Adrenal gland (tissue), 5 donors: ENCODE data around the gene OR2J3.

ENCODE experiments used
- POLR2A ChIP-seq, 2 donors: fragments of 450-650 bp; IDR thresholded peaks; one replicate each; pipeline ENCODE4 v1.6.1; 2017; ENCODE audit warnings: antibody characterized with exemption in 2 of 2, mild to moderate bottlenecking in 2 of 2, moderate library complexity in 1 of 2
- TF ChIP-seq, protein P1 (sequence below), 6 experiments: fragments of 450-650 bp in 4 of 6; fragments of 200-600 bp in 2 of 6; sonication (generic) in 1 of 6; IDR thresholded peaks; 1 replicate in 5 of 6; 2 replicates in 1 of 6; pipeline versions ENCODE4 v1.5.1 to v1.8.0; 2016 to 2021; ENCODE audit warnings: antibody characterized with exemption in 6 of 6, mild to moderate bottlenecking in 2 of 6, moderate library complexity in 1 of 6
- donor health status: DM: no; HTN: no; CAD: no.

DNA sequence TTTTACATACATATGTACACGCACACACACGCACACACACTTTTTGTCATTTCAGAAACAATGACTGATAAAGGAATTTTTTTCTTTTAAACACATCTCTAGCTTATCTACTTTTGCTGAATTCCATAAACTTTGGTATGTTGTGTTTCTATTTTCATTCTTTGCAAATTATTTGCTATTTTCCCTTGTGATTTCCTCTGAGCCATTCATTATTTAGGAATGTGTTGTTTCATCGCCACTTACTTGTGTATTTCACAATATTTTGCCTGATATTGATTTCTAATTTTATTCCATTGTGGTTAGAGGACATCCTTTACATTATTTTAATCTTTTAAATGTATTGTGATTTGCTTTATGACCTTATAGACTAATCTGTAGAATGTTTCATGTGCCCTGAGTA lies 39.2 kb downstream of the OR2J3 start:
- TF ChIP-seq, protein P1, sequence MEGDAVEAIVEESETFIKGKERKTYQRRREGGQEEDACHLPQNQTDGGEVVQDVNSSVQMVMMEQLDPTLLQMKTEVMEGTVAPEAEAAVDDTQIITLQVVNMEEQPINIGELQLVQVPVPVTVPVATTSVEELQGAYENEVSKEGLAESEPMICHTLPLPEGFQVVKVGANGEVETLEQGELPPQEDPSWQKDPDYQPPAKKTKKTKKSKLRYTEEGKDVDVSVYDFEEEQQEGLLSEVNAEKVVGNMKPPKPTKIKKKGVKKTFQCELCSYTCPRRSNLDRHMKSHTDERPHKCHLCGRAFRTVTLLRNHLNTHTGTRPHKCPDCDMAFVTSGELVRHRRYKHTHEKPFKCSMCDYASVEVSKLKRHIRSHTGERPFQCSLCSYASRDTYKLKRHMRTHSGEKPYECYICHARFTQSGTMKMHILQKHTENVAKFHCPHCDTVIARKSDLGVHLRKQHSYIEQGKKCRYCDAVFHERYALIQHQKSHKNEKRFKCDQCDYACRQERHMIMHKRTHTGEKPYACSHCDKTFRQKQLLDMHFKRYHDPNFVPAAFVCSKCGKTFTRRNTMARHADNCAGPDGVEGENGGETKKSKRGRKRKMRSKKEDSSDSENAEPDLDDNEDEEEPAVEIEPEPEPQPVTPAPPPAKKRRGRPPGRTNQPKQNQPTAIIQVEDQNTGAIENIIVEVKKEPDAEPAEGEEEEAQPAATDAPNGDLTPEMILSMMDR (IDR thresholded peaks at IDR 0.05) = no peak
- no peak for TF ChIP-seq POLR2A (IDR thresholded peaks at IDR 0.05)
